H9 (cell line): Measurements from ENCODE around the gene TMED8. TPM values are rescaled to one million over a fixed set of nuclear protein-coding genes. Genes with fewer than 3 reads are reported as not detected.

Source experiments
- DNase-seq: peaks from one replicate; pipeline ENCODE4 v3.0.0-alpha.2; 2017
- H2AFZ ChIP-seq: one replicate; pipeline ENCODE4 v1.6.1; 2013; ENCODE audit warnings: mild to moderate bottlenecking, low read length, control low read depth, moderate library complexity
- H2AK5ac ChIP-seq: 2 replicates; pipeline ENCODE4 v1.6.1; 2013; ENCODE audit warnings: low read length, control low read depth, mixed read lengths; ENCODE audit not compliant: insufficient read length
- H2BK120ac ChIP-seq: one replicate; pipeline ENCODE4 v1.6.1; 2013; ENCODE audit warnings: low read depth, mild to moderate bottlenecking, low read length, control low read depth, inconsistent platforms; ENCODE audit not compliant: poor library complexity, severe bottlenecking
- H2BK12ac ChIP-seq: 2 replicates; pipeline ENCODE4 v1.6.1; 2013; ENCODE audit warnings: low read length, control low read depth, mixed read lengths, low read depth; ENCODE audit not compliant: insufficient read length
- H2BK15ac ChIP-seq: 2 replicates; pipeline ENCODE4 v1.6.1; 2013; ENCODE audit warnings: low read depth, low read length, control low read depth
- H2BK20ac ChIP-seq: one replicate; pipeline ENCODE4 v1.6.1; 2013; ENCODE audit warnings: low read depth, mild to moderate bottlenecking, low read length, control low read depth, inconsistent platforms; ENCODE audit not compliant: poor library complexity, severe bottlenecking
- H2BK5ac ChIP-seq: 2 replicates; pipeline ENCODE4 v1.6.1; 2013; ENCODE audit warnings: low read length, control low read depth, mixed read lengths; ENCODE audit not compliant: insufficient read length
- H3K14ac ChIP-seq: 2 replicates; pipeline ENCODE4 v1.6.1; 2013; ENCODE audit warnings: low read length, control low read depth; ENCODE audit not compliant: insufficient read depth
- H3K18ac ChIP-seq: 2 replicates; pipeline ENCODE4 v1.6.1; 2013; ENCODE audit warnings: low read depth, mild to moderate bottlenecking, mixed read lengths, low read length, control low read depth; ENCODE audit not compliant: insufficient read length
- H3K23ac ChIP-seq: 2 replicates; pipeline ENCODE4 v1.6.1; 2013; ENCODE audit warnings: low read length, control low read depth, mixed read lengths, low read depth; ENCODE audit not compliant: insufficient read length
- H3K23me2 ChIP-seq: 2 replicates; pipeline ENCODE4 v1.6.1; 2013; ENCODE audit warnings: low read depth, mild to moderate bottlenecking, mixed read lengths, low read length, control low read depth; ENCODE audit not compliant: insufficient read length, poor library complexity, severe bottlenecking
- H3K27ac ChIP-seq: 2 replicates; pipeline ENCODE4 v1.5.1; 2013; ENCODE audit warnings: low read length, control low read depth, mixed read lengths, low read depth; ENCODE audit not compliant: insufficient read length
- H3K27me3 ChIP-seq: 2 replicates; pipeline ENCODE4 v1.6.1; 2013; ENCODE audit warnings: low read length, control low read depth, inconsistent platforms; ENCODE audit not compliant: insufficient read depth
- H3K4ac ChIP-seq: 2 replicates; pipeline ENCODE4 v1.6.1; 2013; ENCODE audit warnings: low read depth, mild to moderate bottlenecking, control low read depth, inconsistent platforms, low read length, moderate library complexity
- H3K4me1 ChIP-seq: 2 replicates; pipeline ENCODE4 v1.6.1; 2013; ENCODE audit warnings: low read length, control low read depth, inconsistent platforms; ENCODE audit not compliant: insufficient read depth
- H3K4me2 ChIP-seq: 2 replicates; pipeline ENCODE4 v1.6.1; 2013; ENCODE audit warnings: low read length, control low read depth, mixed read lengths; ENCODE audit not compliant: insufficient read length, insufficient read depth
- H3K56ac ChIP-seq: 2 replicates; pipeline ENCODE4 v1.6.1; 2013; ENCODE audit warnings: low read depth, mild to moderate bottlenecking, mixed read lengths, low read length, control low read depth; ENCODE audit not compliant: insufficient read length
- H3K79me1 ChIP-seq: 2 replicates; pipeline ENCODE4 v1.6.1; 2013; ENCODE audit warnings: low read depth, mild to moderate bottlenecking, moderate library complexity, low read length, control low read depth, inconsistent platforms; ENCODE audit not compliant: insufficient read depth, poor library complexity, severe bottlenecking
- H3K79me2 ChIP-seq: 2 replicates; pipeline ENCODE4 v1.6.1; 2013; ENCODE audit warnings: low read length, control low read depth, inconsistent platforms; ENCODE audit not compliant: insufficient read depth
- H3K9ac ChIP-seq: 2 replicates; pipeline ENCODE4 v1.6.1; 2013; ENCODE audit warnings: low read length, control low read depth, mixed read lengths; ENCODE audit not compliant: insufficient read length; ENCODE audit errors: extremely low read depth
- H3K9me3 ChIP-seq: one replicate; pipeline ENCODE4 v1.6.1; 2013; ENCODE audit warnings: low read depth, low read length, inconsistent platforms; ENCODE audit not compliant: control insufficient read depth
- H3T11ph ChIP-seq: one replicate; pipeline ENCODE4 v1.6.1; 2013; ENCODE audit warnings: mild to moderate bottlenecking, low read length, control low read depth, inconsistent platforms
- H4K20me1 ChIP-seq: one replicate; pipeline ENCODE4 v1.6.1; 2013; ENCODE audit not compliant: control insufficient read depth, insufficient read length, insufficient read depth
- H4K5ac ChIP-seq: 2 replicates; pipeline ENCODE4 v1.6.1; 2013; ENCODE audit warnings: low read depth, mild to moderate bottlenecking, mixed read lengths, low read length, control low read depth; ENCODE audit not compliant: insufficient read length
- H4K8ac ChIP-seq: replicated peaks from 2 replicates; pipeline ENCODE4 v1.6.1; 2013; ENCODE audit warnings: low read length, control low read depth, mixed read lengths, low read depth; ENCODE audit not compliant: insufficient read length
- H4K91ac ChIP-seq: 2 replicates; pipeline ENCODE4 v1.6.1; 2013; ENCODE audit warnings: low read depth, mild to moderate bottlenecking, moderate library complexity, mixed read lengths, low read length, control low read depth; ENCODE audit not compliant: insufficient read length
- H3K27ac Mint-ChIP-seq, 3 experiments: 2 replicates in 2 of 3; 3 replicates in 1 of 3; pipeline ENCODE4 v1.8.0; 2020 to 2021; ENCODE audit warnings: mixed read lengths in 3 of 3, mild to moderate bottlenecking in 1 of 3, moderate library complexity in 1 of 3
- H3K27me3 Mint-ChIP-seq: 2 replicates; pipeline ENCODE4 v1.8.0; 2021; ENCODE audit warnings: low read depth, mild to moderate bottlenecking, moderate library complexity, mixed read lengths
- H3K36me3 Mint-ChIP-seq, 3 experiments: 2 replicates in 2 of 3; 3 replicates in 1 of 3; pipeline ENCODE4 v1.8.0; 2020 to 2021; ENCODE audit warnings: low read depth in 3 of 3, mixed read lengths in 3 of 3; ENCODE audit not compliant: insufficient read depth in 1 of 3
- H3K4me1 Mint-ChIP-seq, 2 experiments: 2 replicates each; pipeline ENCODE4 v1.8.0; 2020; ENCODE audit warnings: mixed read lengths in 2 of 2
- H3K4me3 Mint-ChIP-seq, 2 experiments: 2 replicates in 1 of 2; 3 replicates in 1 of 2; pipeline ENCODE4 v1.8.0; 2020 to 2021; ENCODE audit warnings: mild to moderate bottlenecking in 2 of 2, mixed read lengths in 2 of 2, moderate library complexity in 1 of 2
- H3K9me3 Mint-ChIP-seq, 2 experiments: 2 replicates in 1 of 2; 3 replicates in 1 of 2; pipeline ENCODE4 v1.8.0; 2020; ENCODE audit warnings: mild to moderate bottlenecking in 2 of 2, mixed read lengths in 2 of 2, moderate library complexity in 1 of 2
- CTCF ChIP-seq: fragments of 200-600 bp; sonication (generic); conservative IDR thresholded peaks from 3 replicates; pipeline ENCODE4 v1.8.0; 2021; ENCODE audit warnings: antibody characterized with exemption, mild to moderate bottlenecking
- WGBS: extraction: QIAGEN DNeasy Blood & Tissue Kit; methylation state at CpG from one replicate; pipeline ENCODE4 v1.1.7; 2013; ENCODE audit warnings: missing lambda C conversion rate, low lambda C conversion rate, mixed read lengths; ENCODE audit not compliant: insufficient read length; ENCODE audit errors: extremely low coverage; 5-methylcytosine and 5-hydroxymethylcytosine counted together
- total RNA-seq: library from RNA; stranded (reverse); gene quantifications from 2 replicates; pipeline ENCODE4 v1.2.1, GENCODE V29; 2021

Gene TMED8
- total RNA-seq, 1 experiment from 2014 or later = 9.5 TPM

GRCh38 chr14:77310026-77310425, 66.9 kb downstream of the TMED8 start:
- Mint-ChIP-seq H3K36me3 (peaks cover 2 to 13% (median 9%) of the 10 kb centered on the region in 3 experiments; a peak in 5 of 7 replicates), H3K9me3 (no peaks in the 10 kb centered on the region), H3K27me3 (no peaks in the 10 kb centered on the region), H3K4me1 (peaks cover 34 to 37% of the 10 kb centered on the region in 2 experiments), H3K4me3 (no peak overlapping the region), H3K27ac (no peak overlapping the region; a peak in 1 of 7 replicates)
- no peak overlapping the region for H3K14ac ChIP-seq
- H3T11ph ChIP-seq = no peak overlapping the region
- H3K56ac ChIP-seq = no peak overlapping the region
- WGBS = no CpG with 5 or more reads among the region's 4 CpGs
- no peak for TF ChIP-seq CTCF
- no peaks in the 10 kb centered on the region for H3K27me3 ChIP-seq
- no peak overlapping the region for H2AK5ac ChIP-seq
- H2BK15ac ChIP-seq = no peak overlapping the region
- no peak overlapping the region for H3K27ac ChIP-seq
- no peak overlapping the region for H3K4me2 ChIP-seq
- H3K9me3 ChIP-seq = no peaks in the 10 kb centered on the region
- H3K4me1 ChIP-seq = peaks cover 10% of the 10 kb centered on the region; the same call in 1 of the 2 replicates
- no peaks in the 10 kb centered on the region for H3K79me1 ChIP-seq
- no peak for DNase-seq
- H2BK20ac ChIP-seq = no peak overlapping the region
- H3K4ac ChIP-seq = no peak overlapping the region
- H3K23me2 ChIP-seq = no peaks in the 10 kb centered on the region
- no peak overlapping the region for H2BK120ac ChIP-seq
- H3K79me2 ChIP-seq = no peaks in the 10 kb centered on the region
- no peak overlapping the region for H2AFZ ChIP-seq
- H4K5ac ChIP-seq = no peak overlapping the region
- H3K18ac ChIP-seq = no peak overlapping the region
- no peak overlapping the region for H2BK12ac ChIP-seq
- H4K8ac ChIP-seq = no peak overlapping the region
- no peak overlapping the region for H2BK5ac ChIP-seq
- H4K20me1 ChIP-seq = no peaks in the 10 kb centered on the region
- H4K91ac ChIP-seq = no peak overlapping the region
- no peak overlapping the region for H3K9ac ChIP-seq
- no peak overlapping the region for H3K23ac ChIP-seq
